A549 (cell line): ENCODE measurements around the gene PUM1. TPM values are rescaled to one million over a fixed set of nuclear protein-coding genes. Genes with fewer than 3 reads are reported as not detected.
"Not testable (repeated sequence)": the region's sequence is repeated elsewhere in the genome, so short reads cannot be mapped to it uniquely, and the experiment has no call there.

ENCODE experiments used
- ATAC-seq, 2 experiments: fragments of 200-7000 bp in 1 of 2; fragments of >200 bp in 1 of 2; cut with Nextera tagmentation in 1 of 2; cut with Tn5 transposase in 1 of 2; 3 replicates each; pipeline versions ENCODE4 v1.8.0 to v1.9.1; 2018 to 2020; ENCODE audit warnings: mild to moderate bottlenecking in 1 of 2, moderate library complexity in 1 of 2
- CTCF ChIA-PET: fragments of 300-600 bp; sonication (Branson Sonifier 250); formaldehyde crosslinking; extraction: SDS; loops from one replicate; lab custom pipeline; 2021; ENCODE audit warnings: antibody characterized with exemption, inconsistent platforms; lab: Yijun Ruan, JAX
- POLR2A ChIA-PET: fragments of 350-600 bp; formaldehyde crosslinking; extraction: SDS; loops from one replicate; lab custom pipeline; 2021; ENCODE audit warnings: antibody characterized with exemption, inconsistent platforms; lab: Yijun Ruan, JAX
- DNase-seq, 2 experiments: peaks; one replicate each; pipeline versions ENCODE4 v3.0.0 to v3.0.0-alpha.2; 2011 to 2016; ENCODE audit warnings: low read depth in 1 of 2, low spot score in 1 of 2
- FAIRE-seq: peaks from 2 replicates; lab custom pipeline; 2011; peaks lifted over from hg19 to GRCh38; lab: Jason Lieb, UNC
- H3K27ac ChIP-seq, 2 experiments: fragments of >200 bp; sonication (Bioruptor Twin); formaldehyde crosslinking; 3 replicates each; pipeline ENCODE4 v1.5.1; 2016 to 2017
- H3K4me1 ChIP-seq: fragments of >200 bp; sonication (Bioruptor Twin); formaldehyde crosslinking; 3 replicates; pipeline ENCODE4 v1.6.1; 2016
- H3K4me2 ChIP-seq: fragments of >200 bp; sonication (Bioruptor Twin); formaldehyde crosslinking; 3 replicates; pipeline ENCODE4 v1.6.1; 2016
- H3K4me3 ChIP-seq: fragments of >200 bp; sonication (Bioruptor Twin); formaldehyde crosslinking; 3 replicates; pipeline ENCODE4 v1.5.1; 2016
- H3K9me3 ChIP-seq: fragments of >200 bp; sonication (Bioruptor Twin); formaldehyde crosslinking; 3 replicates; pipeline ENCODE4 v1.6.1; 2016
- BHLHE40 ChIP-seq: IDR thresholded peaks from 2 replicates; pipeline ENCODE4 v1.6.1; 2012; ENCODE audit warnings: low read depth, low read length, inconsistent platforms
- CBX2 ChIP-seq: fragments of 200-600 bp; sonication (generic); IDR thresholded peaks from 2 replicates; pipeline ENCODE4 v1.6.1; 2016; ENCODE audit warnings: low read depth, mild to moderate bottlenecking, borderline replicate concordance
- CHD4 ChIP-seq: fragments of 200-600 bp; sonication (generic); IDR thresholded peaks from 2 replicates; pipeline ENCODE4 v1.6.1; 2016; ENCODE audit warnings: antibody characterized with exemption, mild to moderate bottlenecking, borderline replicate concordance
- EHMT2 ChIP-seq: fragments of 200-600 bp; sonication (generic); IDR thresholded peaks from 2 replicates; pipeline ENCODE4 v1.6.1; 2016; ENCODE audit warnings: antibody characterized with exemption, low read depth, mild to moderate bottlenecking, moderate library complexity
- ESRRA ChIP-seq: fragments of 150-350 bp; IDR thresholded peaks from 2 replicates; pipeline ENCODE4 v1.6.1; 2014; ENCODE audit warnings: mild to moderate bottlenecking, low read length, borderline replicate concordance
- HDAC2 ChIP-seq: fragments of 200-600 bp; sonication (generic); IDR thresholded peaks from 2 replicates; pipeline ENCODE4 v1.6.1; 2016
- HOXB5 ChIP-seq: fragments of 250-450 bp; sonication (Bioruptor Pico); IDR thresholded peaks from 2 replicates; pipeline ENCODE4 v1.5.0; 2020; ENCODE audit warnings: mild to moderate bottlenecking, moderate library complexity
- JUN ChIP-seq, 2 experiments: fragments of >200 bp; sonication (Bioruptor Twin); formaldehyde crosslinking; IDR thresholded peaks; 2 replicates in 1 of 2; 3 replicates in 1 of 2; pipeline ENCODE4 v1.6.1; 2016 to 2017
- MAFK ChIP-seq: fragments of 450-650 bp; IDR thresholded peaks from 2 replicates; pipeline ENCODE4 v1.6.1; 2014; ENCODE audit not compliant: partially characterized antibody
- RARB ChIP-seq: fragments of 250-450 bp; sonication (Bioruptor Pico); IDR thresholded peaks from 2 replicates; pipeline ENCODE4 v1.8.0; 2021; ENCODE audit warnings: mild to moderate bottlenecking, moderate library complexity
- REST ChIP-seq: fragments of 200-600 bp; sonication (generic); IDR thresholded peaks from 2 replicates; pipeline ENCODE4 v1.6.1; 2016; ENCODE audit warnings: antibody characterized with exemption, mild to moderate bottlenecking, moderate library complexity
- RNF2 ChIP-seq: fragments of 200-600 bp; sonication (generic); IDR thresholded peaks from 2 replicates; pipeline ENCODE4 v1.6.1; 2016; ENCODE audit warnings: low read depth, mild to moderate bottlenecking, antibody characterized with exemption, moderate library complexity, borderline replicate concordance
- SMC3 ChIP-seq: fragments of >200 bp; sonication (Bioruptor Twin); formaldehyde crosslinking; IDR thresholded peaks from 3 replicates; pipeline ENCODE4 v1.6.1; 2018; ENCODE audit warnings: inconsistent platforms
- ZNF302 ChIP-seq: fragments of 250-450 bp; sonication (Bioruptor Pico); IDR thresholded peaks from 2 replicates; pipeline ENCODE4 v1.9.0; 2021; ENCODE audit warnings: inconsistent platforms, mild to moderate bottlenecking, moderate library complexity
- WGBS: methylation state at CpG from one replicate; pipeline ENCODE4 v1.1.6; 2017; ENCODE audit errors: missing lambda C conversion rate; 5-methylcytosine and 5-hydroxymethylcytosine counted together
- polyA plus RNA-seq, 4 experiments: library from polyadenylated mRNA; depleted of rRNA in 3 of 4; stranded (reverse); fragments of >200 nt; fragmentation: RNase III in 1 of 4; extraction: RNeasy Plus Mini Kit Qiagen cat#74134 plus additional on column Dnase treatment in 1 of 4; gene quantifications; 2 replicates in 3 of 4; 3 replicates in 1 of 4; pipeline ENCODE4 v1.2.3, GENCODE V29; 2011 to 2017
- TF ChIP-seq, protein P1 (sequence below): fragments of >200 bp; sonication (Bioruptor Twin); formaldehyde crosslinking; IDR thresholded peaks from 3 replicates; pipeline ENCODE4 v1.6.1; 2016

The PUM1 gene
- polyA plus RNA-seq, 2 of the 4 experiments (the other 2 are of a cell fraction): 30.2 to 55.3 TPM

DNA sequence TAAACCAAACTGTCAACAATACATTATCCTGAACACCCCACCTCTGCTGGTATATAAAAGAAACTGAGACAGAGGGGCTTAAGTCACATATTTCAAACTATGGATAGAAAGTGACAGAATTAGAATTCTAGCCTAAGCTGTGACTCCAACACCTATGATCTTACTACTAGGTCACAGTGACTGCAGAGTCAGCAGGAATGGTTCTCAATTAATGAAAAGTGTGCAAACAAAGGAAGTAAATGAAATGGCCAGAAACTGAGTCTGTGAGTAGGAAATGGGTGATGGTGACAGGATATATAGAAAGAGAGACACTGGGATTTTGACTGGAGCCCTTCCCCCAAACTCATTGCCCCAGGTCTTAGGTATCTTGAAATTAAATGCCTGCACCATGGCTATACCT lies 118.3 kb downstream of the PUM1 start:
- Histone ChIP-seq H3K27ac (no peak overlapping the region), H3K9me3 (no peaks in the 10 kb centered on the region), H3K4me2 (no peak overlapping the region), H3K4me1 (no peaks in the 10 kb centered on the region)
- ATAC-seq: no peak
- TF ChIP-seq MAFK: peak; percentile 40
- TF ChIP-seq HOXB5: no peak
- TF ChIP-seq, all 56 proteins: peak for 1
- H3K4me3 ChIP-seq: no peak overlapping the region
- FAIRE-seq (no peak), DNase-seq (no peak)
- CTCF ChIA-PET: interaction anchor here (0.7 to 1.4 kb wide), 4 partner anchors 10 to 1054 kb away, joined by 3 to 4 read pairs (median 4); no protein-coding TSS in a partner anchor
- POLR2A ChIA-PET: no interaction called here

- Histone ChIP-seq H3K4me1 (no peaks in the 10 kb centered on the region), H3K27ac (no peak overlapping the region), H3K4me2 (no peak overlapping the region), H3K4me3 (no peak overlapping the region), H3K9me3 (no peaks in the 10 kb centered on the region)
- no peak for DNase-seq
- ChIA-PET POLR2A (no interaction called here), CTCF (interaction anchor here (1.1 to 1.3 kb wide), 4 partner anchors 9 to 163 kb away, joined by 3 to 6 read pairs (median 3); no protein-coding TSS in a partner anchor)
- FAIRE-seq: no peak
- 97% methylated on average over 7 of the region's 7 CpGs for WGBS
- no peak for TF ChIP-seq JUN (IDR thresholded peaks at IDR 0.05)
- no peak for ATAC-seq
Measured at GRCh38 chr1:30942326-30942963, 123.1 kb downstream of the PUM1 start.

DNA sequence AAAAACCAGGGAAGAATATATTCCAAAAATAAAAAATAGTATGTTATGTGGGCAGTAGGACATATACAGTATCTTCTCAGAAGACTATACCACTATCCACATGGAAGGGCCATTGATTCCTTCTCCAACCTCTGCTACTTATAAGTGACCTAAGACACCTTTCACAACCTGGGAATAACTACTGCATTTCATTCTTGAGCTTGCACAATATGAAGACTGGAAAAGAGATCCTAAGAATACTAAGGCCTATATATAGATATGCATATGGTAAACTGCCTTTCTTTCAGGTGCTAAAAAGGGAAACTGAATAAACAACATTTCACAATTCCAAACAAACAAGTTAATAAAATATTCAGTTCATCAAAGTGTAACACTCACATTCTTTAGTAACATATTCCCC lies 125.0 kb downstream of the PUM1 start:
- CTCF ChIA-PET: interaction anchor here (2.7 kb wide), 1 partner anchor 139 kb away, joined by 12 read pairs; no protein-coding TSS in a partner anchor
- Histone ChIP-seq H3K27ac (no peak overlapping the region), H3K4me2 (no peak overlapping the region), H3K9me3 (no peaks in the 10 kb centered on the region), H3K4me3 (no peak overlapping the region), H3K4me1 (no peaks in the 10 kb centered on the region)
- no peak for ATAC-seq
- no peak for DNase-seq
- POLR2A ChIA-PET: no interaction called here
- no peak for FAIRE-seq
- TF ChIP-seq ESRRA (no peak), CHD4 (no peak), ZNF302 (no peak)
- TF ChIP-seq, all 56 proteins: peak for 0

- H3K9me3 ChIP-seq: no peaks in the 10 kb centered on the region
- TF ChIP-seq CBX2 (no peak), REST (no peak), HDAC2 (no peak), BHLHE40 (no peak), RARB (CRISPR knock-in tag) (no peak), EHMT2 (no peak), RNF2 (no peak), SMC3 (no peak)
- TF ChIP-seq, protein P1, sequence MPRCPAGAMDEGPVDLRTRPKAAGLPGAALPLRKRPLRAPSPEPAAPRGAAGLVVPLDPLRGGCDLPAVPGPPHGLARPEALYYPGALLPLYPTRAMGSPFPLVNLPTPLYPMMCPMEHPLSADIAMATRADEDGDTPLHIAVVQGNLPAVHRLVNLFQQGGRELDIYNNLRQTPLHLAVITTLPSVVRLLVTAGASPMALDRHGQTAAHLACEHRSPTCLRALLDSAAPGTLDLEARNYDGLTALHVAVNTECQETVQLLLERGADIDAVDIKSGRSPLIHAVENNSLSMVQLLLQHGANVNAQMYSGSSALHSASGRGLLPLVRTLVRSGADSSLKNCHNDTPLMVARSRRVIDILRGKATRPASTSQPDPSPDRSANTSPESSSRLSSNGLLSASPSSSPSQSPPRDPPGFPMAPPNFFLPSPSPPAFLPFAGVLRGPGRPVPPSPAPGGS: no peak
- H3K4me3 ChIP-seq: no peak overlapping the region
- no peak for DNase-seq
- H3K27ac ChIP-seq: no peak overlapping the region
- peaks cover 18% of the 10 kb centered on the region for H3K4me1 ChIP-seq
- H3K4me2 ChIP-seq: no peak overlapping the region
- CTCF ChIA-PET: no interaction called here
- 89% methylated on average over 19 of the region's 20 CpGs for WGBS
- FAIRE-seq: no peak
- POLR2A ChIA-PET: no interaction called here
- ATAC-seq: no peak
Measured at GRCh38 chr1:30936541-30937171, 128.9 kb downstream of the PUM1 start.

GRCh38 chr1:30935758-30936157 lies 129.8 kb downstream of the PUM1 start:
- FAIRE-seq, H3K9me3 ChIP-seq, POLR2A ChIA-PET, H3K27ac ChIP-seq, H3K4me2 ChIP-seq, CTCF ChIA-PET, ATAC-seq, H3K4me3 ChIP-seq, DNase-seq: not testable (repeated sequence)
- WGBS: no CpG with 5 or more reads among the region's 4 CpGs
- peaks cover 18% of the 10 kb centered on the region for H3K4me1 ChIP-seq
